AG04449 (cell line): ENCODE measurements around the gene PPARG.

ENCODE experiments used
- CTCF ChIA-PET: fragments of 350-600 bp; formaldehyde crosslinking; extraction: SDS; loops from one replicate; lab custom pipeline; 2021; ENCODE audit warnings: antibody characterized with exemption; lab: Yijun Ruan, JAX
- POLR2A ChIA-PET: fragments of 400-600, 350-600 bp; formaldehyde crosslinking; extraction: SDS; loops from one replicate; lab custom pipeline; 2020; ENCODE audit warnings: antibody characterized with exemption, inconsistent platforms; lab: Yijun Ruan, JAX
- DNase-seq: peaks from one replicate; pipeline ENCODE4 v3.0.0-alpha.2; 2010; ENCODE audit warnings: low read depth, low spot score
- H3K4me3 ChIP-seq: 2 replicates; pipeline ENCODE4 v1.5.1; 2011; ENCODE audit warnings: low read depth, mild to moderate bottlenecking, control low read depth, low read length
- CTCF ChIP-seq: IDR thresholded peaks from one replicate; pipeline ENCODE4 v1.5.1; 2011; ENCODE audit warnings: mild to moderate bottlenecking, moderate library complexity, low read length, control low read depth, inconsistent platforms; ENCODE audit not compliant: insufficient read depth; ENCODE audit errors: missing control alignments

PPARG gene

GRCh38 chr3:12372741-12373280, 83.9 kb downstream of the PPARG start:
- CTCF ChIA-PET, result interaction anchor here (1.1 kb wide), 1 partner anchor 237 kb away, joined by 3 read pairs; no protein-coding TSS in a partner anchor
- POLR2A ChIA-PET, result no interaction called here
- TF ChIP-seq CTCF, result no peak

GRCh38 chr3:12375572-12375971, 86.7 kb downstream of the PPARG start:
- H3K4me3 ChIP-seq, result no peak overlapping the region
- CTCF ChIA-PET, result no interaction called here
- TF ChIP-seq CTCF, result no peak
- POLR2A ChIA-PET, result no interaction called here
- DNase-seq, result no peak

More at GRCh38 chr3:12372741-12373280, 83.9 kb downstream of the PPARG start:
- H3K4me3 ChIP-seq, result no peak overlapping the region
- DNase-seq, result no peak

- no peak overlapping the region for H3K4me3 ChIP-seq
- CTCF ChIA-PET, result no interaction called here
- no peak for DNase-seq
- no peak for TF ChIP-seq CTCF
- POLR2A ChIA-PET, result no interaction called here
Observed at GRCh38 chr3:12379640-12380429, 91.0 kb downstream of the PPARG start.

- ChIA-PET CTCF (interaction anchor here (1.0 kb wide), 1 partner anchor 245 kb away, joined by 3 read pairs; no protein-coding TSS in a partner anchor), POLR2A (no interaction called here)
- H3K4me3 ChIP-seq, result no peak overlapping the region
- no peak for TF ChIP-seq CTCF
- DNase-seq, result no peak
Observed at GRCh38 chr3:12380461-12380860, 91.6 kb downstream of the PPARG start.

GRCh38 chr3:12381199-12381598, 92.3 kb downstream of the PPARG start:
- ChIA-PET POLR2A (no interaction called here), CTCF (interaction anchor here (1.0 kb wide), 1 partner anchor 246 kb away, joined by 3 read pairs; no protein-coding TSS in a partner anchor)
- H3K4me3 ChIP-seq, result no peak overlapping the region
- TF ChIP-seq CTCF, result no peak
- no peak for DNase-seq

GRCh38 chr3:12383218-12383617, 94.3 kb downstream of the PPARG start:
- no peak for TF ChIP-seq CTCF
- H3K4me3 ChIP-seq, result no peak overlapping the region
- POLR2A ChIA-PET, result no interaction called here
- DNase-seq, result no peak
- CTCF ChIA-PET, result no interaction called here
